HG03135 (cell line): ENCODE measurements around the gene FOXD4L6.
A peak's percentile ranks its signal among the peaks of the same experiment; 100 is the strongest.
"Not testable (repeated sequence)": the region's sequence is repeated elsewhere in the genome, so short reads cannot be mapped to it uniquely, and the experiment has no call there.

ENCODE experiments used
- ATAC-seq: cut with Tn5 transposase; IDR thresholded peaks from one replicate; pipeline ENCODE4 v1.9.1; 2021; ENCODE audit warnings: mild to moderate bottlenecking, moderate library complexity; ENCODE audit not compliant: unreplicated experiment

FOXD4L6 gene

GRCh38 chr9:41104542-41104941, 23.9 kb downstream of the FOXD4L6 start:
- not testable (repeated sequence) for ATAC-seq

- ATAC-seq = not testable (repeated sequence)
These were observed 28.0 kb downstream of the FOXD4L6 start for GRCh38 chr9:41100508-41100907.

DNA sequence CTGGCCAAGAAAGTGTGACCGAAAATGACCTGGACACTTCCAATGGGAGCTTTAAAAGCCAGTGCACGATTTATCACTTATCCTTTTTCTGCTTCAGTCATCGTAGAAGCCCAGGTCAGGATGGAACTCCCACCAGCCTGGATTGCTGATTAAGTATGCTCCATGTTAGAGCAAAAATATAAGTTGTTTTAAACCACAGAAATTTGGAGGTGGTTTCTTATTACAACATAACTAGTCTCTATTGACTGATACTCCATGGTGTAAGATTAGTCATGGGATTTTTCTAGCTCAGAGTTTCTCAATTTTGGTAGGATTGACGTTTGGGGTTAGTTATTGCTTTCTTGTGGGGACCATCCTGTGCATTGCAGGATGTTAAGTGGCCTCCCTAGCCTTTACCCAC, 29.7 kb downstream of the FOXD4L6 start:
- not testable (repeated sequence) for ATAC-seq

DNA sequence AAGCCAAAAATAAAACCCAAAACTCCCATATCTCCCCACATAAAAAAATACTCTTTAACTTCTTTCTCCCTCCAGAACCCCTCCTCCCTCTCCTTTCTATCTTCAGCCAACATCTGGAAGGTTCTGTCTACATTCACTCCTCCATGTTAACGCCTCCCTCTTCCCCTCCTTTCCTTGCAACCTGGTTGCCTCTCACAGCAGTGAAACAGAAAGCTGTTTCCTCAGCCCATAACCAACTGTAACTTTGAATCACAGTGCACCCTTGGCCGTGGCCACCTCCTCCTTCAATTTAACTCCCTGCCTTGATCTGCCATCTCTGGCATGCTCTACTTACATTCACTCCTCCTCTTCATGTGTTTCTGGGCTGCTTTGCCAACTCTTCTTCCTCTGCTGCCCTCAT, 33.4 kb downstream of the FOXD4L6 start:
- ATAC-seq = not testable (repeated sequence)

GRCh38 chr9:41094010-41094773, 34.3 kb downstream of the FOXD4L6 start:
- not testable (repeated sequence) for ATAC-seq

- not testable (repeated sequence) for ATAC-seq
These were observed 37.6 kb downstream of the FOXD4L6 start for GRCh38 chr9:41090922-41091321.

DNA sequence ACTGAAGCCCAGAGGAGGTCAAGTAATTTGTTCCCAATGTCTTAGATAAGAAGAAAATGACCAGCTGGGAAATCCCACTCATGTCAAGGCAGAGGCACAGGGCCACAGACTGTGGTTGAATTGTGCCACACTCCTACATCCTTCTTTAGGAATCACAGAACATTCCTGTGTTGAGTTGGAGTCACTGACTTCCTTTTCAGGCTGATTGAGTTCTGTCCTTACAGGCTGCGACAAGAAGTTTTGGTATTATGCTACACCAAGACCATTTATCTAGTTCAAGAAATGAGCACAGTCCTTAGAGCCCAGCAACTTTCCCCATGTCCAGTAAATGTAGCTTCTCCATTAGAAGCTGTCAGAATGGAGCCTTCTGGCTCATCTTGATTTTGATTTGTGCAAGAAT, 38.1 kb downstream of the FOXD4L6 start:
- ATAC-seq = not testable (repeated sequence)

DNA sequence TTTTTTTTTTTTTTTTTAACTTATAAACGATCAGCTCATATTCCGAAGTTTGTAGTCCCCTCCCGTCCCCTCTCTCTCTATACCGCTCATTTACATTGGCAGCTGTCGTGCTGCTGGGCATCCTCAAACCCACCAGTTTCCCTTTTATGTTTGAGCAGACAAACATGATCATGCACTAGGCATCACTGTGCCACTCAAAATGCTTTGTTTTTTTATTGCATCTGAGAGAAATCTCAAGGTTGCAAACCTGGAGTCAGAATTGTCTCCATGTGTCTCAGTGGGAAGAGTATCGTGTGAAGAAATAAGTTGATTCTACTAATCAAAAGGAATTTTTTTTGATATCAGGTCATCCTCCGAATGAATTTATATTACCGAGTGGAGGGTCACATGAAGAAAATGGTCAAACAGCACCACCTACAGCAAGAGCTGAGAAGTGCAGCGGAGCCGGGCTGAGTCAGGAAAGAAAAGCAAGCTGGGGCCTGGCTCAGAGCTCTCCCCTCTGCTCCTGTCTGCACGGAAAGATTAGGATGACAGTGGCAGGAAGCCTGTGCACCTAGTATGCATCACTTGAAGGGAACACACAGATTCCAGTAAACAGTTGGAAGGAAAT, 39.9 kb downstream of the FOXD4L6 start:
- ATAC-seq = peak; percentile 71

GRCh38 chr9:41087929-41088328, 40.6 kb downstream of the FOXD4L6 start:
- ATAC-seq = not testable (repeated sequence)

DNA sequence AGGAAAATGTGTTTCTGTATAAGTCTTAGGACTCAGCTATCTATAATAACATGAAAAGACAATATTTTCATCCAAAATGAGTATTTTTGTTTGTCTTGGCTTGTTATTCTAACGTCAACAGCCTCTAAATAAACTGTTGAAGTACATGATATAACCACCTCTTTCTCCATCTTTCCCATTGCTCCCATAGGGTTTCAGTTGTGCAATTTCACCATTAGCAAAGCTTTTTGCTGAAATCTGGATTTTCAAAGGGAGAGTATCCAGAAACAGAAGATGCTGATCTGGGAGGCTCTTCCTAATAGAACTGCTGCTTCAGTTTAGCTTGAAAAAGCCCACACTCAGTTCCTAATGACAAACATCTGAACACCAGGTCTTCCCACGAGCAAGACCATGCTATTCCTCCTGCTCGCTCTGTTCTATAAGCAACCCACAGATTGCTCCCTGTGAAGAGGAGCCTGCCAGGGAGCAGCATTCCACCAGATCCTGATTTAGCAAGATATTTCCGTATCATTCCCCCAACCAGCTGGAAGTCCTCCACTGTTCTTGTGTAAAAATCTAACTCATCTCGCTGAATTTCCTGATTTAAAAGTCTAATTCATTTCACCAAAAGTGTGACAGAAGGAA, 41.2 kb downstream of the FOXD4L6 start:
- ATAC-seq = not testable (repeated sequence)

DNA sequence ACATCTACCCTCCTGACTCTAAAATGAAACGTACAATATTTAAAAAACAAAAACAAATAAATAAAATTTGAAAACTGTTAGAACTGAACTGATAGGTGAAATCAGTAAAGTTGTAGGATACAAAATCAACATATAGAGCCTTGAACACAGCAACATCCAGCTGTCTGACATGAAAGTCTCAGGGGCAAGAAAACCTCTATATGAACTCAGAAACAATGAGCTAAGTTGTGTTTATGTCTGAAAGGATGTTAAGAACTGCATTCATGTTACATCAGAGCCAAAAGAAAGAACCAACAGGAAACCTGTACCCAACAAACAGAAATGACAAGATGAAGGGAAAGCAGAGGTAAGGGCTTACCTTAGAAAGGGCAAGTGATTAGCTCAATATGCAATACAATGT, 41.8 kb downstream of the FOXD4L6 start:
- not testable (repeated sequence) for ATAC-seq

GRCh38 chr9:41086215-41086614, 42.3 kb downstream of the FOXD4L6 start:
- ATAC-seq = not testable (repeated sequence)

DNA sequence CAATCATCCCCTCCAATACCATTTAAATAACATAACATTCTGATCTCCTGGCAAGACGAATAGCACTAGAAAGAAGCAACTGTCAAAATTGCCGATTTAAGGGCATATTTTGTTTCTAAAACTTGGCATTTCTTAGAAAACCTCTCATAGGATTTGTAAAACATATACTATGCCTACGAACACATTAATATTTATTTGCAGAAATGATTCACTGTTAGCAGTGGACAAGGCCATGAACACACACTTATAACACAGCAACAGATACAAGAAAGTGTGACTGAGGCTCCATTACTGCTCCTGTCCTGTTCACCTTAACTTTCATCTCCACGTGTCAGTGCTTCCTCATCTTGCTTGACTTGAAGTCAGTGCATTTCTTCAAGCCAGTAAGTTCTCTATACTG, 46.1 kb downstream of the FOXD4L6 start:
- ATAC-seq = not testable (repeated sequence)

DNA sequence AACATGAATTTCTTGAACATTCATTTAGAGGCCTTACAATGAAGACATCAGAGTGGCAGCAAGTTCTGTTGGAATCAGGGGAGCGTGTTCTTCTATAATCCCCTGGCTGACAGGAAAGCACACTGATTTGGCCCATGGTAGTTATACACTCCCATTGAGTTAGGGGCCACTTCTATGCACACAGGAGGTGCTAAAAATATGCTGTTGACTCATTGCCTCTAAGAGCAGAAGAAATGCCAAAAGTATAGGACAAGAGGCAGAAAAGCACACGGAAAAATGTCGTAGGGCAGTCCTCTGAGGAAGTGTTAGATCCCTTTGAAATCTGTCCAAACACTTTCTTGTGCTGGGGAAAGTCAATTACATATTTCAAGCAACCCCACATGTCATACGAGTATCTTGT, 49.0 kb downstream of the FOXD4L6 start:
- not testable (repeated sequence) for ATAC-seq

GRCh38 chr9:41077586-41077985, 50.9 kb downstream of the FOXD4L6 start:
- not testable (repeated sequence) for ATAC-seq
